Chondrocyte (in vitro differentiated cells): ENCODE results near the gene VWDE. TPM values are rescaled to one million over a fixed set of nuclear protein-coding genes. Genes with fewer than 3 reads are reported as not detected.

Experiments
- DNase-seq: peaks from one replicate; pipeline ENCODE4 v3.0.0; 2021; ENCODE audit warnings: mixed read lengths, low spot score
- H3K27ac Mint-ChIP-seq: one replicate; pipeline ENCODE4 v1.8.0; 2021; ENCODE audit warnings: mild to moderate bottlenecking, moderate library complexity, mixed read lengths; ENCODE audit not compliant: unreplicated experiment
- H3K27me3 Mint-ChIP-seq: 2 replicates; pipeline ENCODE4 v1.8.0; 2021; ENCODE audit warnings: low read depth, mixed read lengths
- H3K36me3 Mint-ChIP-seq: 2 replicates; pipeline ENCODE4 v1.8.0; 2021; ENCODE audit warnings: low read depth, mixed read lengths
- H3K4me1 Mint-ChIP-seq: 2 replicates; pipeline ENCODE4 v1.8.0; 2021; ENCODE audit warnings: low read depth, mild to moderate bottlenecking, mixed read lengths
- H3K4me3 Mint-ChIP-seq: one replicate; pipeline ENCODE4 v1.8.0; 2021; ENCODE audit warnings: mild to moderate bottlenecking, moderate library complexity, mixed read lengths; ENCODE audit not compliant: unreplicated experiment
- H3K9me3 Mint-ChIP-seq: 2 replicates; pipeline ENCODE4 v1.8.0; 2021; ENCODE audit warnings: low read depth, mixed read lengths
- total RNA-seq: library from RNA; stranded (reverse); gene quantifications from 3 replicates; pipeline ENCODE4 v1.2.1, GENCODE V29; 2021
- TF ChIP-seq, protein P1 (sequence below): fragments of 200-600 bp; sonication (generic); IDR thresholded peaks from 2 replicates; pipeline ENCODE4 v1.5.0; 2021; ENCODE audit warnings: antibody characterized with exemption, mild to moderate bottlenecking, moderate library complexity

Gene VWDE
- total RNA-seq, 1 donor from 2014 or later, result not detected

GRCh38 chr7:12423997-12424745 is 20.5 kb upstream of the VWDE start:
- no peaks in the 10 kb centered on the region for H3K36me3 Mint-ChIP-seq
- peaks cover 9% of the 10 kb centered on the region for H3K4me1 Mint-ChIP-seq
- DNase-seq, result no peak
- peaks cover 17% of the 10 kb centered on the region for H3K9me3 Mint-ChIP-seq
- H3K27ac Mint-ChIP-seq, result no peak overlapping the region
- no peaks in the 10 kb centered on the region for H3K27me3 Mint-ChIP-seq
- TF ChIP-seq, protein P1, sequence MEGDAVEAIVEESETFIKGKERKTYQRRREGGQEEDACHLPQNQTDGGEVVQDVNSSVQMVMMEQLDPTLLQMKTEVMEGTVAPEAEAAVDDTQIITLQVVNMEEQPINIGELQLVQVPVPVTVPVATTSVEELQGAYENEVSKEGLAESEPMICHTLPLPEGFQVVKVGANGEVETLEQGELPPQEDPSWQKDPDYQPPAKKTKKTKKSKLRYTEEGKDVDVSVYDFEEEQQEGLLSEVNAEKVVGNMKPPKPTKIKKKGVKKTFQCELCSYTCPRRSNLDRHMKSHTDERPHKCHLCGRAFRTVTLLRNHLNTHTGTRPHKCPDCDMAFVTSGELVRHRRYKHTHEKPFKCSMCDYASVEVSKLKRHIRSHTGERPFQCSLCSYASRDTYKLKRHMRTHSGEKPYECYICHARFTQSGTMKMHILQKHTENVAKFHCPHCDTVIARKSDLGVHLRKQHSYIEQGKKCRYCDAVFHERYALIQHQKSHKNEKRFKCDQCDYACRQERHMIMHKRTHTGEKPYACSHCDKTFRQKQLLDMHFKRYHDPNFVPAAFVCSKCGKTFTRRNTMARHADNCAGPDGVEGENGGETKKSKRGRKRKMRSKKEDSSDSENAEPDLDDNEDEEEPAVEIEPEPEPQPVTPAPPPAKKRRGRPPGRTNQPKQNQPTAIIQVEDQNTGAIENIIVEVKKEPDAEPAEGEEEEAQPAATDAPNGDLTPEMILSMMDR, result no peak
- H3K4me3 Mint-ChIP-seq, result no peak overlapping the region

- no peak for DNase-seq
- no peaks in the 10 kb centered on the region for H3K36me3 Mint-ChIP-seq
- no peak overlapping the region for H3K27ac Mint-ChIP-seq
- no peaks in the 10 kb centered on the region for H3K27me3 Mint-ChIP-seq
- TF ChIP-seq, protein P1, result no peak
- no peak overlapping the region for H3K4me3 Mint-ChIP-seq
- peaks cover 17% of the 10 kb centered on the region for H3K9me3 Mint-ChIP-seq
- H3K4me1 Mint-ChIP-seq, result peaks cover 9% of the 10 kb centered on the region
Measured at GRCh38 chr7:12423355-12423996, 19.8 kb upstream of the VWDE start.

- peaks cover 10% of the 10 kb centered on the region for H3K9me3 Mint-ChIP-seq
- TF ChIP-seq, protein P1, result no peak
- H3K4me3 Mint-ChIP-seq, result no peak overlapping the region
- H3K4me1 Mint-ChIP-seq, result peaks cover 9% of the 10 kb centered on the region
- no peaks in the 10 kb centered on the region for H3K36me3 Mint-ChIP-seq
- H3K27ac Mint-ChIP-seq, result no peak overlapping the region
- H3K27me3 Mint-ChIP-seq, result no peaks in the 10 kb centered on the region
- no peak for DNase-seq
Measured at GRCh38 chr7:12422554-12423320, 19.1 kb upstream of the VWDE start.

GRCh38 chr7:12418452-12418851 is 14.8 kb upstream of the VWDE start:
- H3K9me3 Mint-ChIP-seq, result peaks cover under 1% of the 10 kb centered on the region
- TF ChIP-seq, protein P1, result no peak
- H3K36me3 Mint-ChIP-seq, result no peaks in the 10 kb centered on the region
- no peaks in the 10 kb centered on the region for H3K27me3 Mint-ChIP-seq
- no peak for DNase-seq
- H3K4me1 Mint-ChIP-seq, result peaks cover 3% of the 10 kb centered on the region
- no peak overlapping the region for H3K4me3 Mint-ChIP-seq
- H3K27ac Mint-ChIP-seq, result no peak overlapping the region

DNA sequence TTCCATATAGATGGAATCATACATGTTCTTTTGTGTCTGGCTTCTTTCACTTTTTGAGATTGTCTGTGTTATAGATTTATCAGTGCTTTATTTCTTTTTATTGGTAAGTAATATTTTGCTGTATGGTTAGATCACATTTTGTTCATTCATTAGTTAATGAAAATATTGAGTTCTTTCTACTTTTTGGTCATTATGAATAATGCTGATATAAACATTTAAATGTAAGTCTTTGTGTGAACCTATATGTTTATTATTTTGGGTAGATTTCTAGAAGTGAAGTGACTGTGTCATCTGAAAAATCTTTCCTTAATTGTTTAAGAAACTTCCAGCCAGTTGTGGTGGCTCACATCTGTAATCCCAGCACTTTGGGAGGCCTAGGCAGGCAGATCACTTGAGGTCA is 11.4 kb upstream of the VWDE start:
- H3K4me3 Mint-ChIP-seq, result no peak overlapping the region
- no peaks in the 10 kb centered on the region for H3K36me3 Mint-ChIP-seq
- peaks cover 5% of the 10 kb centered on the region for H3K27me3 Mint-ChIP-seq
- DNase-seq, result no peak
- peaks cover 8% of the 10 kb centered on the region for H3K9me3 Mint-ChIP-seq
- H3K4me1 Mint-ChIP-seq, result no peaks in the 10 kb centered on the region
- H3K27ac Mint-ChIP-seq, result no peak overlapping the region
- TF ChIP-seq, protein P1, result no peak
